HG03139 (cell line): Measurements from ENCODE around the gene TRUB1.

ENCODE experiments used
- ATAC-seq: cut with Tn5 transposase; IDR thresholded peaks from one replicate; pipeline ENCODE4 v1.9.1; 2021; ENCODE audit not compliant: unreplicated experiment

TRUB1 gene

GRCh38 chr10:115026746-115027140, 88.7 kb downstream of the TRUB1 start:
- no peak for ATAC-seq
